NOMO-1 (cell line): ENCODE measurements around the gene MGAT5B.

Experiments used
- DNase-seq, 2 experiments: peaks; one replicate each; lab custom pipeline; 2025; ENCODE audit not compliant: unreplicated experiment in 2 of 2; lab: John Stamatoyannopoulos, UW

Gene MGAT5B

DNA sequence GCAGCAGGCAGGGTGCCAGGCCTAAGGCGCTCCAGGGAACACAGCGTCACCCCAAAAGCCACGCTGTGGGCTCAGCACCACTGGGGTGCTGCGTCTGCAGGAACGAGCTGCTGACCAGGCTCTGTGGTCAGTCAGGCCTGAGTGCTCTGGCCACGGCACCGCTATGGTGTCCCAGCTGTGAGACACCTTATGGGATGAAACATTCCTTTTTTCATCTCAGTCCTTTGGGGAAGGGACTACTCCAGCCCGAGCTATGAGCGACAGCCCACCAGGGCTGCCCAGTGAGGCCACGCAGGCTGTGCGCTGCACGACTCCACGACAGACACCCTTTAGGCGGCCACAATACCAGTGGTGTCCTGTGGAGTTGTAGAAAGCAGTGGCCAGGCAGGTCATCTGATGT is 11.1 kb downstream of the MGAT5B start:
- DNase-seq: no peak

DNA sequence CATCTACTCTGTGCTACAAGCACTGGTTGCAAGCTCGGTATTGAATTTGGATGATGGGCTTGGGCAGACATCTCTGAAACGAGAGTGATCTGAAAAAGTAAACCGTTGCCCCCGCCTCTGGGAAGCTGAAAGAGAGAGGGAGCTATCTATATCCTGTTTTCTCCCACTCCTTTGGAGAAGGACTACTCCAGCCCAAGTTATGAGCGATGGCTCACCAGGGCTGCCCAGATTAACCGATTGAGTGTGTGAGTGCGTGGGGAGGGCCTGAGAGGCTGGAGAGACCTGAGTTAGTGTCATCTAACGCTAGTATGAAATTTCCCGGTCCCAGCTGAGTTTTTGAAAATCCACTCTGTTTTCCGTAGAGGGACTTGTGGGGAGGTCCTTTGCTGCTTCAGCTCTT is 11.5 kb downstream of the MGAT5B start:
- no peak for DNase-seq

GRCh38 chr17:76880268-76880667 is 12.1 kb downstream of the MGAT5B start:
- no peak for DNase-seq

DNA sequence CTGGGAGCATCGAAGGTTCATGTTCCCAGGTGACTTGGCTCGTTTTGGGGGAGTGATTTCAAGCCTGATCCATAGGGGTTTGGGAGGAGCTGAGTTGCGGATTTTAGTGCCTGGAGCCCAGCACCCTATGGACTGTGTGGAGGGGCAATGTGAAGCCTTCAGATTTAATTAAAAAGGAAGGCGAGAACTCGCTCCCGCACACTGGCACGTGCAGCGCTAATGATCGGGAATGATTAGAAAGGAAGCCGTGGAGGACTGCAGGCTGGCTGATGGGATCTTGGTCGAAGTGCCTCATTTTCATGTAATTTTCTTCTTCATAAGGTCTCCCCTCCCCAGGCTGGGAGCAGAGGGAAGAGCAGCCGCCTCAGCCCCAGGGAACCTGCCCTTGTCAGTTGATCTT is 12.8 kb downstream of the MGAT5B start:
- DNase-seq: no peak

GRCh38 chr17:76881408-76881807 is 13.2 kb downstream of the MGAT5B start:
- no peak for DNase-seq

DNA sequence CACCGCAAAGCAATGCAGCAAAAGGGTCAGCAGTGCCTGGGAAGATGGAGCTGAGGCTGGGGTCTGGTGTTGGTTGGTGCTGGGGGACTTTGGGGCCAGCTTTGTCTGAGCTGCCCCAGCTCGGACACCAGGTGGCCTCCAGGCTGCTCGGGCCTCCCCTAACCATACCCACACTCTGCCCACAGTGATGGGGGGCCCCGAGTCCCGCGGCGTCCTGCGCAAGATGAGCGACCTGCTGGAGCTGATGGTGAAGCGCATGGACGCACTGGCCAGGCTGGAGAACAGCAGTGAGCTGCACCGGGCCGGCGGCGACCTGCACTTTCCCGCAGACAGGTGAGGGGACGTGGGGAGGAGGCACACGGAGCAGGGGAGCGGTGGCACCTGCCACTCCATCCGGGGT is 13.8 kb downstream of the MGAT5B start:
- DNase-seq: no peak

DNA sequence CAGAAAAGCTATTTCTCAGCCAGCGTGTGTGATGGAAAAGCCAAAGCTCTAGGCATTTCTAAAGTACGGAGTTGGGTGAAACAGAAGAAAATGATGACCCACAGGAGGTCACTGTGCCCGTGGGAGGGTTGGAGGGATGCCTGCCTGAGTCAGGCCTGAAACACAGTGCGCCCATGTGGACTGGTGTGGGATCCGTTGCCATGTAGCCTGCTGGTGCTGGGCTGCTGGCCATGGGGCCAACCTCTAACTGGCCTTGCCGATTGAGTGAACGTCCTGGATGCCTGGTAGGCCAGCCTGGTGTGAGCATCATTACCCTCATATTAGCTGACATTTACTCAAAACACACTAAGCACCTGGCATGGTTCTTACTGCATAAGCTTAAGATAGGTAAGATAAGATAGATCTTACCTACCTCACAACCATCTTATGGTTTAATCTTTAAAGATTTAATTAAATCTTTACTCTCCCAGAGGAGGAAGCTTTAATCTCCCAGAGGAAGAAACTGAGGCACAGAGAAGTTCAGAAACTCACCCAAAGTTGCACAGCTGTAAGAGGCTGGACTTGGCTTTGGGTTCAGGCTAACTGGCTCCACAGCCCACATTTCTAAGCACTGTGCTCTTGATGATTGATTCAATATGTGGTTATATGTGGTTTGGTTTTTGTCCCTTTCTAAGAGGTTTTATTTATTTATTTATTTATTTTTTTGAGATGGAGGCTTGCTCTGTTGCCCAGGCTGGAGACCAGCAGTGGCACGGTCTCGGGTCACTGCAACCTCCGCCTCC is 15.7 kb downstream of the MGAT5B start:
- no peak for DNase-seq

GRCh38 chr17:76884995-76885893 is 17.0 kb downstream of the MGAT5B start:
- no peak for DNase-seq

DNA sequence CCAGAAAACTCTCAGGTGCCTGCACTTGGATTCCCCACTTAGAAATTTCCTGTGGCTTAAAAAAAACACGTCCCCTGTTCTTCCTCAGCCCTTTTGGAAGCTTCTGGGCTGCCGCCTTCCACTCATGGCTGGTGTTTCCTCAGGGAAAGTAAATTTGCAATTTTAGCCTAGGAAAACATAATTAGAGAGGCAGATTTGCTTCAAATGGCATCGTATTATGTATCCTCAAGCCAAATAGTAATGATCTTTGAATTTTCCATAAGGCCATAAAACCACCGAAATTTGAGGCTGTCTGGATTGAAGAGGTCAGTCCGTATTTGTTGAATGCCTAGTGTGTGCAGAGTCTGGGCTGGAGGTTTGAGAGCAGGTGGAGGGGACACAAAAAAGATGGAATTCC is 17.7 kb downstream of the MGAT5B start:
- DNase-seq: no peak

GRCh38 chr17:76886395-76886794 is 18.2 kb downstream of the MGAT5B start:
- DNase-seq: no peak

DNA sequence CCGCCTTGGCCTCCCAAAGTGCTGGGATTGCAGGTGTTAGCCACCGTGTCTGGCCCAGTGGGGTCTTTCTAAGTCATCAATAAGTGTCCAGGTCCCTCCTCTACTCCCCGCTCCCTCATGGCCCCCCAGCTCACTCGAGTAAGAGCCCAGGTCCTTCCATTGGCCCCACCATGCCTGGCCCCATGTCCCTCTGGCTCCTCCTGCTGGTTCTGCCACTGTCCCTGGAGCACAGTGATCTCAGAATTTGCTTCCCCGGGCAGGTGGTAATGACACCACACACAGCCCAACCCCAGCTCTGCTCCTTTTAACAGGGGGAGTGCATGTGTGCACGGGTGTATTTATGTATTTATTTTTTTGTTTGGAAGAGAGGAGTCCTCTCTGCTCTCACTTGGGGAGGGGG is 19.6 kb downstream of the MGAT5B start:
- DNase-seq: no peak

- no peak for DNase-seq
Observed at GRCh38 chr17:76888661-76889060, 20.5 kb downstream of the MGAT5B start.

GRCh38 chr17:76889323-76889722 is 21.1 kb downstream of the MGAT5B start:
- DNase-seq: no peak

DNA sequence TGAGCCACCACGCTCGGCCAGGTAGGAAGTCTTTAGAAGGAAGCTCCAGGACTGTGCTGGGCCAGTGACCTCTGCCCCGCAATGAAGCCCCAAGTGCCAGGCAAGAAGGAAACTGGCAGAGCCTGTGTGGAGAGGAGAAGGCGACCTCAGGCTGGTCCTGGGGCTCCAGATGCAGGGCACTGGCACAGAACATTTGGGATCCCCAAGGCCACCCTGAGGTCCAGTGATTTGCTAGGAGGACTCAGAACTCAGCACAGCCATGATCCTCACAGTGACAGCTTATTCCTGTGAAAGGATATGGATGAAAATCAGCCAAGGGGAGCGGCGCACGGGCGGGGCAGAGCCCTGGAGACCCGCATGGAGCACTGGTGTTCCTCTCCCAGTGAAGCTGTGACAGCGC is 24.1 kb downstream of the MGAT5B start:
- DNase-seq: no peak

DNA sequence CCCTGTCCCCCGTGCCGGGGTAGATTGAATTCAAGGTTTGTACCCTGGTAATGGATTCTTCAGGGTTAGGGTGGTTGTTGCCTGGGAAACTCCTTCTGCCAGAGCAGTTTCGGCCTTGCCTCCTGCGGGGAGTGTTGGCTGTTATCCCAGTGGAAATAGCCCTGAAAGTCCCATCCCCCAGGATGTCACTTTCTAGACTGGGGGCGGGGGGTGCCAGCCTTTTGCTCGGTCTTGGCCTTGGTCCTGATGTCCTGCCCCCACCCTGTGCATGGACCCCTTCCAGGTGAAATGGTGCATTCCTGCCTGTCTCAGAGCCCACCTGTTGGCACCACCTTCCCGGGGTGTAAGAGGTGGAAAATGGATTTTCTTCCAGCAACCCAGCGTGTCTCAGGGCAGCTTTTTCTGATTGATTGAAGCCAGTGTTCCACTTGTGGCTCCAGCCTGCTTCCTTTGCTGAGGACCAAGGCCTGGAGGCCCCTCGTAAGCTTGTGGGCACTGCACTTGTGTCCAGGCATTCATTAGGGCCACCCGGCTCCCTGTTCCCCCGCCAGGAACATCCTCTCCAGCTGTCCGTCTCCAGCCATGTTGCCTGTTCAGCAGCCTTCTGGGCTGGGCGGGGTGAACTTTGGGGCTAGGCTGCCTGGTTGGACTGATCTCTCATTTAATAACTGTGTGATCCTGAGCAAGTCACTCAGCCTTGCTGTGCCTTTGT is 25.6 kb downstream of the MGAT5B start:
- DNase-seq: no peak

DNA sequence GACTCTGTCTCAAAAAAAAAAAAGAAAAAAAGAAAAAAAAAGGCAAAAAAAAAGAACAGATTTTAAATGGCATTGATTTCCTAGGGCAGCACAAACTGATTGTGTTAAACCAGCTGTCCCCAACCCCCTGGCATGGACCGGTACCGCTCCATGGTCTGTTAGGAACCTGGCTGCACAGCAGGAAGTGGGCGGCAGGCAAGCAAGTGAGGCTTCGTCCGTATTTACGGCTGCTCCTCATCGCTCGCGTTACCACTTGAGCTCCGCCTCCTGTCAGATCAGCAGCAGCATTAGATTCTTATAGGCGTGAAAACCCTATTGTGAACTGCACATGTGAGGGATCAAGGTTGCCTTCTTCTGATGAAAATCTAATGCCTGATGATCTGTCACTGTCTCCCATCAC is 26.6 kb downstream of the MGAT5B start:
- DNase-seq: no peak

DNA sequence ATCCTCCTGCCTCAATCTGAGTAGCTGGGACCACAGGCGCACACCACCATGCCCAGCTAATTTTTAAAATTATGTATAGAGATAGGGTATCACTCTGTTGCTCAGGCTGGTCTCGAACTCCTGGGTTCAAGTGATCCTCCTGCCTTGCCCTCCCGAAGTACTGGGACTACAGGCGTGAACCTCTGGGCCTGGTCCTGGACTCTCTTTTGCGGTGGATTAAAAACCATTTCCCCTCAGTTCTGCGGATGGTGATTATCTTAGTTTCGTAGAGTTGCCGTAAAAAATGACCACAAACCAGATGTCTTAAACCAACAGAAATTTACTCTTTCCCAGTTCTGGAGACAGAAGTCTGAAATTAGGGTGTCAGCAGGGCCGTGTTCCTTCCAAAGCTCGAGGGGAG is 28.8 kb downstream of the MGAT5B start:
- DNase-seq: no peak

GRCh38 chr17:76899414-76899813 is 31.2 kb downstream of the MGAT5B start:
- no peak for DNase-seq

GRCh38 chr17:76900723-76901122 is 32.5 kb downstream of the MGAT5B start:
- no peak for DNase-seq

DNA sequence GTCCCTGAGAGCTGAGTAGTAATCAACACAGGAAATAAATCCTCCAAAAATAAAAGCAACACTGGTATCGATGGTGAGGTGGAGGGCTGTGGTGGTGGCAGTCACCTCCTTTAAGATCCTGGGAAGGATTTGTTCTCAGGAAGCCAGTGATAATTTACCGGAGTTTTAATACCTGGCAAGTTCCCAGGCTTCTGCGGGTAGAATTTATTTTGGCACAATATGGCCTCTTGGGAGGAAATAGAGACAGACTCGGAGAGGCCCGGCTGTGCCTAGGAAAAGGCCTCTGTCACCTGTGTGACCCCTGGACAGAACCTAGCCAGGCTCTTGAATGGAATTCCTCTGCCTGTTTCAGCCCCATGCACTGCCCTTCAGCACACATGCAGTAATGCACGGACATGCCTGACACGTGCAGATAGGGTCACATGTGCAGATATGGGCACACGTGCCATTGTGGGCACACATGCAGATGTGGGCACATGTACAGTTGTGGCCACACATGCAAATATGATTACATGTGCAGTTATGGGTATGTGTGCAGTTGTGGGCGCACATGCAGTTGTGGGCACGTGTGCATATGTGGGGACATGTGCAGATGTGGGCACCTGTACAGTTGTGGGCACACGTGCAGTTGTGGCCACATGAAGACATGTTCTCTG is 33.5 kb downstream of the MGAT5B start:
- DNase-seq: no peak

DNA sequence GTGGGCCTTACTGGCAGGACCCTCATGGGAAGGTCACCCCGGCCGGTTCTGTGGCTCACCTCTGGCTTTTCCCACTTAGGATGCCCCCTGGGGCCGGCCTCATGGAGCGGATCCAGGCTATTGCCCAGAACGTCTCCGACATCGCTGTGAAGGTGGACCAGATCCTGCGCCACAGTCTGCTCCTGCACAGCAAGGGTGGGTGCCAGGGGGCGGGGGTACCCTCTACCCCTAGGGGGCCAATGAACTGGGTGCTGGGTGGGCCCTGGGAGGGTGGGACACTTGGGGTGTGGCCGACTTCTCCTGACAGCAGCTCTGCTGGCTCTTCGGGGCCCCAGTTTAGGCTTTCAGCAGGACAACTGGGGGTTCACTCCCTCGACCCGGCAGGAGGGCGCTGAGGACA is 34.3 kb downstream of the MGAT5B start:
- no peak for DNase-seq
